OCI-M1 (cell line): Measurements from ENCODE around the gene FAM219A.
"Not testable (repeated sequence)": the region's sequence is repeated elsewhere in the genome, so short reads cannot be mapped to it uniquely, and the experiment has no call there.

Experiments
- DNase-seq: peaks from one replicate; lab custom pipeline; 2025; lab: John Stamatoyannopoulos, UW

FAM219A gene

DNA sequence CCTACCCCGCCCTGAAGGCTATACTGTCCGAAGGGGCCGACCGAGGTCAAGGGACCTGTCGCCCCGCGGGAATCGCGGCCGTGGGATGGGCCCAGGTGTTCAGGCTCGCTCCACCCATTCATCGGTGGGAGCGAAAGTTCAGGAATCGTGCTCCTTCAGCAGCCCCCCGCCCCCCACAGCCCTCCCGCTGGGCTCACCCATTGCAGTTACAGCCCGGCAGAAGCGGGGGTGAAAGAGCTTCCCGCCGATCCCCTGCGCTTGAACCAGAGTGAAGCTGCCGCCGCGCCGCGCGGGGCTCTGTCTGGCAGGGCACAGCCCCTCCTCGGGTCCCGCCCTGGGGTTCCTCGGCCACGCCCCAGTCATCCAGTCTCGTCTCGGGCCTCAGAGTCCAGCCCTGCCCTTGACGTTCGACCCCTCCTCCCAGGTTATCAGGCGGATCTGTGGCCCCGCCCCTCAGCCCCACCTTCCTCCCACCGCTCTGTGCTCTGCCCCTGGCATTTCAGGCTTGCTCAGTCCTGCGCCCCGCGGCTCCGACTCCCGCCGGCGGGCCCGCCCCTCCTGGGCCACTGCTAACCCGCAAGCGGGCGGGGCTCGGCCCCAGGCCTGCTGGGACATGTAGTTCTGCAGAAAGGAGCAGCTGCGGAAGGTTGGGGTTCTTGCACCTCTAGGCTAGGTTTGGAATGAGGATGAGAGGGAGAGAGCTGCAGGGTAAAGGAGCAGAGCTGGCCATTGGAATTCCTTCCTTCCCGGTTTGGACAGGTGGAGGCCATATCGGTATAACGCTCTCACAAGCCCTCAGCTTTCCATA is 81.6 kb downstream of the FAM219A start, which contains the start of gene MYORG:
TSS of gene MYORG (minus strand) at position 303 of the 808 bp plus-strand sequence. CDS start 3,955 bp downstream, outside the sequence.
- peak; percentile 97 for DNase-seq

GRCh38 chr9:34375901-34376595 is 82.3 kb downstream of the FAM219A start:
- DNase-seq = no peak

DNA sequence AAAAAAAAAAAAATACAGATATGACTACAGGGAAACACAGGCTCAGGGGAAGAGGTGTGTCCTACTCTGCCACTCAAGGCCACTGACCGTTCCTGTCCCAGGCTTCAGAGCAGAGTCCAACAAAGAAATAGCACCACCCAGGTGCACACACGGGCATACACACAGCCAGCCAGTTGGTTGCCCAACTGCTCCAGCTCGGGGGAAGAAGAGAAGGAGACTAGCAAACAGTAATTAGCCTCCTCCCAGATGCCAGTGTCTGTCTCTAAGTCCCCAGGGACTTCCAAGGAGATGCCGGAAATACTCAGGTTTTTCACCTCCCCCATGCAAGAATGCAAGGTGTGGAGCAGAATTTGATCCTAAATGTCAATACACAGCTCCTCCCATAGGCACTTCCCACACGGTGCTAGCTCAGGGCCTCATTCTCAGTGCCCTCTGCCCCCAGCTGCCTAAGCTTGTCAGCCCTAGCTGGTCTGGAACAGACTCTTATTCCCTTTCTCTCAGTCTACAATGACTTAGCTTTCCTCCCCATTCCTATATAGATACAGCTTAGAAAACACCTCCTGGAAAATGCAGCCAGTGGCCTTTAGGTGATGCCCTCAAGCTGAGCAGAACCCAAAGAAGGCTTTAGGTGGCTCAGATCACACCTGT is 83.3 kb downstream of the FAM219A start:
- DNase-seq = no peak

DNA sequence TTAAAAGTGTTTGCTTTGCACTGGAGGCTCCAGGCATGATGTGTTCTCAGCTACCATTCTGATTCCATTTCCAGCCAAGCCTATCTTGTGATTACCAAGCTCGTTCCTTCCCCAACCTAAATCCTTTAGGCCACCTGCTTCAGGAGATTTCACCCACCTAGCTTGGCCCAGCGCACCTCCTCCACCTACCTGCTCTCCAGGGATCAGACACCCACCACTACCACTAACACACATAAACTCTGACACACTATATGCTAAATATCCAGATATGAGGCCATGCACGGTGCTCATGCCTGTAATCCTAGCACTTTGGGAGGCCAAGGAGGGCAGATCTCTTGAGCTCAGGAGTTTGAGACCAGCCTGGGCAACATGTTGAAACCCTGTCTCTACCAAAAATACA is 84.0 kb downstream of the FAM219A start:
- no peak for DNase-seq

- DNase-seq = no peak
Observed at GRCh38 chr9:34373749-34374148, 84.6 kb downstream of the FAM219A start.

DNA sequence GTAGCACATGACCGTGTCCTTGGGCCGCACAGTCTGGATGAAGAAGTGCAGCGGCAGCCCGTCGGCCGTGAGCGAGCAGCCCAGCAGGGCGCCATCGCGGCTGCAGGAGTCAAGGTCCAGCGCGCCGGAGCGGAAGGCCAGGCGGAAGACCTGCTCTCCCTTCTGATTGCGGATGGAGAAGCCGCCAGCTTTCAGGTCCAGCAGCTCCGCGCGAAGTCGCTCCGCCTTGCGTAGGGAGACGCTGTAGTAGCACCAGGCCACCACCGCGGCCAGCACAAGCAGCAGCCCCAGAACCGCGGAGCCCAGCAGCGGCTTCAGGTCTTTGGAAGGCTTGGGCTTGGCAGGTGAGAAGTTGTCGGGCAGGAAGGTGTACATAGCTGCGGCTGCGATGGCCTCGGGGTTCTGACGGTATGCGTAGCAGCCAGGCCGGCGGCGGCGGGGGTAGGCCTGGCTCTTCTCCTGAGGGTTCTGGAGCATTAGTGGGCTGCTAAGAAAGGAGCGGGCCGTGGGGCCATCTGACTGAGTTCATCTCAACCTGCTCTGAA is 85.8 kb downstream of the FAM219A start:
- DNase-seq = no peak

DNA sequence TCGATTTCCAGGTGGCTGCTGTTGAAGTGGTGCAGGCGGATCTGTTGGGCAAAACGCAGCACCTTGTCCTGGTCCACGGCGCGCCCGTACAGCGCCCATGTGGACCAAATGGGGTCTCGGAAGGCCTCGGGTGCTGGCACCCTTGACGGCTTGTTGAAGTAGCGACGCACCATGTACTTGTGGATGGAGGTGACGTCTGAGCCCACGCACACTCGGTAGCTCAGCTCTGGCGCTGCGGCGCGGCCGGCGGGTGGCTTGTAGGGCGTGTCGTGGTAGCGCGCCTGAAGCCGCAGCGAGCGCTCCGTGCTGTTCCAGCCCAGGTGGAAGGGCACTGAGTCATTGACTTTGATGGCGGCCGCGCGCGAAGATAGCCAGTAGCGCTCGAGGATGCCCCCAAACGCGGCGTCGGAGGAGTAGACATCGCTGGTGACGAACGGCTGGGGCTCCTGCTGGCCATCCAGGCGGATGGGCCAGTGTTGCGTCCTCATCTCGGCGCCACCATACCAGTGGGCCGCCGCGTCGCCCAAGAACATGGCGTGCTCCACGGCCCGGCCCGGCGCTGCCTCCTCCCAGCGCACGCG is 86.4 kb downstream of the FAM219A start:
- no peak for DNase-seq

DNA sequence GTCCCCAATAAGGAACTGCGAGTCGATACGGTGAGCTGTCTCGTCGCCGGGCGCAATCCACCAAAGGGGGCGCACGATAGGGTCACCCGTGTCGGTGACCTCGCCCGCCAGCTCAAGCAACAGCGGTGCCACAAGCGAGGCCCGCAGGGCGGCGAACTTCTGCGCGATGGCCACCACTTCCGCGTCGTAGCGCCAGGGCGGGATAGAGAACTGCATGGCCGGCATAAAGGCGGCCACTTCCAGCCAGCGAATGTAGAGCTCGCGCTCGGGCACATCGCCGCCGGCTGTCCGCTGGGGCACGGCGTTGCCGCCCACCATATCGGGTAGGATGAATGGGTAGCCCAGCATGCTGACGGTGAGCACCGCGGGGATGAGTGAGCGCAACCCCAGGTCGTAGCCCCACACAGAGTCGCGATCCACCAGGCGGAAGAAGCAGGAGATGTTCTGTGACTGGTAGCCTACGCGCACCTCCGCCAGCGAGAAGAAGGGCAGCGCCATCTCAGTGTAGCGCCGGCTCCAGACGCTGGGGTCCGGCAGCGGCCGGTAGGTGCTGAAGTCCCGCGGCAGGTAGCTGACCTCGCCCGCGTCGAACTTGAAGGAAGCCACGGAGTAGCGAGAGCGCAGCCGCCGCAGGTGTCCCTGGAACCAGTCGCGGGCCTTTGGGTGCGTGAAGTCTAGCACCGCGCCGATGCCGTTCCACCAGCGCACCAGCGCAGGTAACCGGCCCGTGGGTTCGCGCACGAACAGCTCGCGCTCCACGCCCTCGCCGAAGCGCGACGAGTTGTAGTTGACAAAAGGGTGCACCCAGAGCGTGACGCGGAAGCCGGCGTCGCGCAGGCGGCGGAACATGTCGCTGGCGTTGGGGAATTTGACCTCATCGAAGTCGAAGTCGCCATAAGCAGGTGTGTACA is 87.1 kb downstream of the FAM219A start:
- no peak for DNase-seq

GRCh38 chr9:34370335-34370969 is 87.9 kb downstream of the FAM219A start:
- DNase-seq = no peak

DNA sequence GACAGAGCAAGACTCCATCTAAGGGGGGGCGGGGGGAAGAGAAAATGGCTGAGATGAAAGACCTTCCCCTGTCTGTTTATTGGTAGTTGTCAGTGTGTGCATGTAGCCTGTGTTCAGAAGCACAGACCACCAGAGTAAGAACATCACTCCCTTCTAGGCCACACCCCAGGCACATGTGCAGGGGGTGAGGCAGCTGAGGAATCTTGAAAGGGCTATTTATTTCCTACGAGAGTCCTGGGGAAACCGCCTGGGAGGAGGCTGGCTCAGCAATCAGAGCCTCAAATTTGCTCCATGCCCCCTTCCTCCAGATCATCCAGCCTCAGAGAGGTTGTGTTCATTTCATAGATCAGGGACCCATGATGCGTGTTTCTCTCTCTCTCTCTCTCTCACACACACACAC is 88.7 kb downstream of the FAM219A start:
- no peak for DNase-seq

GRCh38 chr9:34368796-34369195 is 89.6 kb downstream of the FAM219A start:
- DNase-seq = not testable (repeated sequence)

- DNase-seq = not testable (repeated sequence)
Observed at GRCh38 chr9:34367751-34368410, 90.5 kb downstream of the FAM219A start.

DNA sequence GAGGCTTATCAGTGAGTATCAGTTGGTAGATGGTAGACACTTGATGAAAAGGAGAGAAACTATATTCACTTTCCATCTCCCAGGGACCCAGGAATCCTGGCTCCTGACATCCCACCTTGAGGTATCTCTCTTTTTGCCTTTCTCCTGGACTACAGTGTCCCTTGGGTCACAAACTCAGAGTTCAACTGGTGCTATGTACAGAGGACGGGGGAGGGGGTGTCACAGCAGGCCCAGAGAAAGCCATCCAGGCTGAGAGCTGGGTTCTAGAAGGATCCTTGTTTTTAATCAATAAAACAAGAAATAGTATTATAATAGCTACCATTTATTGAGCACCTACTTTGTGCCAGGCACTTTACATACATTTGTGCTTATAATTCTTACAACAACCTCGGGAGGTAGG is 92.0 kb downstream of the FAM219A start:
- no peak for DNase-seq

DNA sequence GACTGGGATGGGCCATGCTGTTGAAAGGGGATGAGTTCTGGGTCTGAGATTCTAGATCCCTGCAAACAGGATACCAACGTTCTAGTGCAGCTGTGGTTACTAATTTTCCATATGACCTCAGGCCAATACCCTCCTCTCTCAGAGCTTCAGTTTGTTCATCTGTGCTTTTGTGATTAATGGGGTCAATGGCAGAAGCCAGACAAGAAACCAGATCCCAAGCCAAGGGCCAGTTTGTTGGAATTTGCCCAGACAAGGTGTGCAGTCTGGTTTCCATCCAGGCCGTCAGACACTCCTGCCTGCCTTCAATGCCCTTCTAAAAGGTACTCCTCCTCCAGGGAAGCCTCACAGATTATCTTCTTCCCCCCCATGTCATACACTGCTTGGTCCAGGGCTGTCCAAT is 93.1 kb downstream of the FAM219A start:
- DNase-seq = no peak

GRCh38 chr9:34363619-34364351 is 94.6 kb downstream of the FAM219A start:
- DNase-seq = no peak

DNA sequence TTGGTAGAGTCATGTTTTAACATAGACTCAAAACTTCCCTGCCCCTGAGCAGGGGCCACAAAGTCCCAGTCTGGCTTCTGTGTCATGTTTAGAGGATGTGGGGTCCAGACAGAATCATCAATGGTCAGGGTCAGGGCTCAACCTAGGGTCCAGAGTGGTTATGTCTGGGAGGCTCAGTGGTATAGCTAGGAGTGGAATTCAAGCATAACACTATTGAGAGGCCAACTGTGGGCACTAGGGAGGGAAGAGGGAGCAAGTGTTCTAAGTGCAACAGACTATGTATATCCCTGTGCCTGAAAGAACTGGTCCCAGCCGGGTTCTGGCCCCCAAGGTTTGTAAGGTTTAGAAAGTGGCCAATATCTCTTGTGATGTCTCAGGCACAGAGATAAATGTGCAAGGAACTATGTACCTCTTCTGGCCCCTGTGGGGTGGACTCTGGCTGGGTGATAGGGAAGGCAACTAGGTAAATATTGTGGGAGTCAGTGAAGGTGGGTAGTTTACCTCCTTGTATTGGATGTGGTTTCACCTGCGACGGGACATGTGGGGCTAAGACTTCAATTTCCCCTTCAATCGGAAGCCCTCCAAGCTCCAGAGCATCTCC is 95.7 kb downstream of the FAM219A start:
- no peak for DNase-seq

DNA sequence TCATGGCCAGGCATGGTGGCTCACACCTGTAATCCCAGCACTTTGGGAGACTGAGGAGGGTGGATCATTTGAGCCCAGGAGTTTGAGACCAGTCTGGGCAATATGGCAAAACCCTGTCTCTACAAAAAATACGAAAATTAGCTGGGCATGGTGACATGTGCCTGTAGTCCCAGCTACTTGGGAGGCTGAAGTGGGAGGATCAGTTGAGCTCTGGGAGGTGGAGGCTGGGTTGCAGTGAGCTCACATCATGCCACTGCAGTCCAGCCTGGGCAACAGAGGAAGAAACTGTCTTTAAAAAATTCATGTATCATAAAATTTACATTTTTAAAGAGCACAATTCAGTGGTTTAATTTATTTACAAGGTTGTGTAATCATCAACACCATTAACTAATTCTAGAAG is 105.4 kb downstream of the FAM219A start:
- not testable (repeated sequence) for DNase-seq

DNA sequence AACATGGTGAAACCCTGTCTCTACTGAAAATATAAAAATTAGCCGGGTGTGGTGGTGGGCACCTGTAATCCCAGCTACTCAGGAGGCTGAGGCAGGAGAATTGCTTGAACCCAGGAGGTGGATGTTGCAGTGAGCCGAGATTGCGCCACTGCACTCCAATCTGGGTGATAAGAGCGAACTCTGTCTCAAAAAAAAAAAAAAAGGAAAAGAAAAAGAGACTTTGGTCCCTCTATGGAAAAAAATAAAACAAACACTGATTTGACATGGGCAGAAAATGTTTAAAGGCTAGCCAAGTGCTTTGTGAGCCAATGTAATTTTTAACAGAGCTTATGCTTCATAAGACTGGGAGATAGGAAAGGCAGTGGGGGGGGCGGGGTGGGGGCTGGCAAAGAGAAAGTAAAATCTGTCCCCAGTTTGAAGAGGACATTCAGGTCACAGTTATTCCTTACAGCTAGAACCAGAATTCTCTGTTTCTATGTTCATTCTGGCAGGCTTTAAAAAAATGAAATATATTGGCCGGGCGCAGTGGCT is 106.2 kb downstream of the FAM219A start:
- DNase-seq = not testable (repeated sequence)

DNA sequence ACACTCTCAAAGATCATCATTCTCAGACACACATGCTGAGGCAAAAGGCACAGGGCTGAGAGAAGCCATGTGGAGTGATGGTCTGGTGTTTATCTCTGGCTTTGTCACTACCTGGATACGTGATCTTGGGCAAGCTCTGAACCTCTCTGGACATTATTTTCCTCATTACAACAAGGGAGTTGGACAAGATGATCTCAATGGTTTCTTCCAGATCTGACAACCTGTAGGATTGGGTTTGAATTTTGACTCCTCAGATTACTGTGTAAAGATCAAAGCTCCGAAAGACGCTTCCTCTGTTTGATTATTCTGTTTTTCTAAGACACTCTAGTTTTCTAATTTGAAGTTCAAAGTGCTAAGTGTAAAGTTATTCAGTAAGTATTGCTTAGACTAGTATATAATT is 109.0 kb downstream of the FAM219A start:
- no peak for DNase-seq
